HepG2 (cell line): ENCODE data around the gene HPCAL1. TPM values are rescaled to one million over a fixed set of nuclear protein-coding genes. Genes with fewer than 3 reads are reported as not detected.

ENCODE experiments used
- CCAR2 ChIP-seq: fragments of 200-400 bp; formaldehyde crosslinking; optimal IDR thresholded peaks from 2 replicates; pipeline ENCODE3; 2018; ENCODE audit warnings: low read depth, mild to moderate bottlenecking, low read length, moderate library complexity
- ELK4 ChIP-seq: sonication (generic); formaldehyde crosslinking; IDR thresholded peaks from 2 replicates; pipeline ENCODE4 v1.9.0; 2021; ENCODE audit warnings: missing genetic modification reagents, borderline replicate concordance
- MLXIP ChIP-seq: sonication (generic); formaldehyde crosslinking; IDR thresholded peaks from 2 replicates; pipeline ENCODE4 v1.9.0; 2021; ENCODE audit warnings: missing genetic modification reagents, borderline replicate concordance
- POGZ ChIP-seq: sonication (generic); formaldehyde crosslinking; IDR thresholded peaks from 2 replicates; pipeline ENCODE4 v1.4.0; 2020; ENCODE audit warnings: mild to moderate bottlenecking, missing genetic modification reagents
- YEATS4 ChIP-seq: sonication (generic); formaldehyde crosslinking; IDR thresholded peaks from 2 replicates; pipeline ENCODE4 v1.4.0; 2020; ENCODE audit warnings: missing genetic modification reagents, borderline replicate concordance
- polyA plus RNA-seq, 8 experiments: library from polyadenylated mRNA; depleted of rRNA in 3 of 8; stranded (reverse) in 7 of 8; unstranded in 1 of 8; fragments of >200 nt; fragmentation: Illumina TruSeq in 4 of 8; extraction: Trizol in 4 of 8; gene quantifications; 2 replicates each; pipeline versions ENCODE4 v1.2.1 to v1.2.3, GENCODE V29; 2011 to 2016; ENCODE audit warnings: low read depth in 4 of 8, missing spikeins in 1 of 8, mixed read lengths in 1 of 8; ENCODE audit not compliant: insufficient read depth in 1 of 8
- total RNA-seq, 5 experiments: library from RNA; depleted of rRNA; stranded (reverse); fragments of >200 nt; fragmentation: Illumina TruSeq; extraction: Trizol; gene quantifications; 2 replicates each; pipeline ENCODE4 v1.2.3, GENCODE V29; 2016; ENCODE audit warnings: low read depth in 1 of 5

Gene HPCAL1
- total and polyA plus RNA-seq, 2 of the 13 experiments (the other 11 are each of a cell fraction or from before 2014, with no cell fraction given): 29.5 to 29.9 TPM

GRCh38 chr2:10447895-10448575 lies 145.3 kb downstream of the HPCAL1 start, which contains the start of gene ODC1 (continued):
- no peak; the same call in 1 of the 2 replicates for TF ChIP-seq ELK4 (CRISPR knock-in tag)
- peak; percentile 91 for TF ChIP-seq YEATS4 (CRISPR knock-in tag)
- TF ChIP-seq CCAR2: no peak
- no peak; the same call in 1 of the 2 replicates for TF ChIP-seq POGZ (CRISPR knock-in tag)
- peak; percentile 98 for TF ChIP-seq MLXIP
